MCF 10A (cell line): ENCODE data around the gene TSHB. TPM values are rescaled to one million over a fixed set of nuclear protein-coding genes. Genes with fewer than 3 reads are reported as not detected.

Experiments used
- Bru-seq: library from RNA; stranded (reverse); fragments of 400-500 nt; gene quantifications from one replicate; lab custom pipeline; 2021; lab: Mats Ljungman, UMichigan
- BruChase-seq, 2 experiments: library from RNA; stranded (reverse); fragments of 400-500 nt; gene quantifications; one replicate each; lab custom pipeline; 2021; lab: Mats Ljungman, UMichigan
- BruUV-seq: library from RNA; stranded (reverse); fragments of 400-500 nt; replicated peaks from 2 replicates; lab custom pipeline; 2021; lab: Mats Ljungman, UMichigan
- CTCF ChIA-PET: fragments of 300-600 bp; sonication (Branson Sonifier 250); formaldehyde crosslinking; extraction: SDS; loops from one replicate; lab custom pipeline; 2021; ENCODE audit warnings: antibody characterized with exemption, inconsistent platforms; lab: Yijun Ruan, JAX
- POLR2A ChIA-PET: fragments of 300-600, 350-650 bp; sonication (Branson Sonifier 250); formaldehyde crosslinking; extraction: SDS; loops from one replicate; lab custom pipeline; 2020; ENCODE audit warnings: antibody characterized with exemption, inconsistent platforms; lab: Yijun Ruan, JAX
- DNase-seq: peaks from one replicate; pipeline ENCODE4 v3.0.0-alpha.2; 2018; ENCODE audit not compliant: unreplicated experiment
- H3K27ac Mint-ChIP-seq: one replicate; pipeline ENCODE4 v1.8.0; 2022; ENCODE audit warnings: mild to moderate bottlenecking, low read depth, mixed read lengths; ENCODE audit not compliant: unreplicated experiment
- H3K27me3 Mint-ChIP-seq: one replicate; pipeline ENCODE4 v1.8.0; 2022; ENCODE audit warnings: mixed read lengths; ENCODE audit not compliant: insufficient read depth, unreplicated experiment
- H3K36me3 Mint-ChIP-seq: one replicate; pipeline ENCODE4 v1.8.0; 2022; ENCODE audit warnings: mild to moderate bottlenecking, moderate library complexity, mixed read lengths; ENCODE audit not compliant: insufficient read depth, unreplicated experiment
- H3K4me1 Mint-ChIP-seq: one replicate; pipeline ENCODE4 v1.8.0; 2022; ENCODE audit warnings: mixed read lengths; ENCODE audit not compliant: insufficient read depth, unreplicated experiment
- H3K4me3 Mint-ChIP-seq: one replicate; pipeline ENCODE4 v1.8.0; 2022; ENCODE audit warnings: mild to moderate bottlenecking, moderate library complexity, mixed read lengths; ENCODE audit not compliant: unreplicated experiment
- H3K9me3 Mint-ChIP-seq: one replicate; pipeline ENCODE4 v1.8.0; 2022; ENCODE audit warnings: mixed read lengths; ENCODE audit not compliant: unreplicated experiment
- CTCF ChIP-seq: fragments of 200-600 bp; IDR thresholded peaks from one replicate; pipeline ENCODE4 v1.8.0; 2022; ENCODE audit warnings: antibody characterized with exemption, mild to moderate bottlenecking; ENCODE audit not compliant: unreplicated experiment
- intact Hi-C: fragments of 100-400 bp; cut with micrococcal nuclease; formaldehyde crosslinking; loops from 2 replicates; pipeline ENCODE4 v1.14.1; 2022
- long read RNA-seq: library from polyadenylated mRNA; stranded (forward); transcript quantifications from one replicate; pipeline ENCODE4 v2.0.0, GENCODE V29; 2022
- total RNA-seq: library from RNA; stranded (reverse); gene quantifications from 2 replicates; pipeline ENCODE4 v1.2.3, GENCODE V29; 2022

The TSHB gene
- total RNA-seq (not detected in 2 replicates), Bru-seq, nascent RNA (not detected), BruChase-seq, experiment 1, labeled RNA remaining after a 6-hour chase (not detected), BruChase-seq, experiment 2, labeled RNA remaining after a 2-hour chase (not detected)
- long read RNA-seq, result 0 reads

- H3K36me3 Mint-ChIP-seq, result no peaks in the 10 kb centered on the region
- BruUV-seq, result no TSS peak
- no peak within 1 kb of the TSS for H3K27ac Mint-ChIP-seq
- no peaks in the 10 kb centered on the region for H3K9me3 Mint-ChIP-seq
- ChIA-PET CTCF (interaction anchor here (1.6 kb wide), 1 partner anchor 12 kb away, joined by 8 read pairs; no protein-coding TSS in a partner anchor), POLR2A (interaction anchor here (0.6 kb wide), 2 partner anchors 11 to 43 kb away, joined by 3 read pairs; no protein-coding TSS in a partner anchor)
- intact Hi-C loops, result no loop called here
- H3K4me3 Mint-ChIP-seq, result no peak within 1 kb of the TSS
- no peak for TF ChIP-seq CTCF
- DNase-seq, result no peak
- no peaks in the 10 kb centered on the region for H3K4me1 Mint-ChIP-seq
- peaks cover 40% of the 10 kb centered on the region for H3K27me3 Mint-ChIP-seq
Observed at GRCh38 chr1:115029526-115029925, at the start of gene TSHB. TSHB (plus strand) TSS chr1:115029826; CDS start chr1:115033363, 3,537 bp downstream.

GRCh38 chr1:114982251-114982650 lies 47.4 kb upstream of the TSHB start:
- POLR2A ChIA-PET, result interaction anchor here (0.7 kb wide), 1 partner anchor 20 kb away, joined by 3 read pairs; no protein-coding TSS in a partner anchor
- CTCF ChIA-PET, result interaction anchor here (0.6 to 3.2 kb wide), 9 partner anchors 18 to 614 kb away, joined by 3 to 33 read pairs (median 5); no protein-coding TSS in a partner anchor
- H3K4me1 Mint-ChIP-seq, result no peaks in the 10 kb centered on the region
- BruUV-seq, result no TSS peak
- H3K27me3 Mint-ChIP-seq, result peaks cover 36% of the 10 kb centered on the region
- H3K4me3 Mint-ChIP-seq, result no peak overlapping the region
- peaks cover 5% of the 10 kb centered on the region for H3K36me3 Mint-ChIP-seq
- peaks cover 8% of the 10 kb centered on the region for H3K9me3 Mint-ChIP-seq
- intact Hi-C loops, result no loop called here
- TF ChIP-seq CTCF, result no peak
- H3K27ac Mint-ChIP-seq, result no peak overlapping the region
- no peak for DNase-seq

- Mint-ChIP-seq H3K27me3 (peaks cover 41% of the 10 kb centered on the region), H3K4me3 (no peak overlapping the region), H3K27ac (no peak overlapping the region), H3K4me1 (no peaks in the 10 kb centered on the region), H3K9me3 (peaks cover 17% of the 10 kb centered on the region), H3K36me3 (peaks cover 5% of the 10 kb centered on the region)
- intact Hi-C loops, result no loop called here
- ChIA-PET CTCF (interaction anchor here (0.6 to 3.0 kb wide), 7 partner anchors 52 to 624 kb away, joined by 3 to 26 read pairs (median 3); no protein-coding TSS in a partner anchor), POLR2A (interaction anchor here (0.8 to 2.1 kb wide), 8 partner anchors 13 to 126 kb away, joined by 3 to 7 read pairs (median 3); partner anchors contain the start of gene TSHB)
- DNase-seq, result peak; percentile 50
- TF ChIP-seq CTCF, result no peak
- BruUV-seq, result no TSS peak
Observed at GRCh38 chr1:114986286-114986685, 43.3 kb upstream of the TSHB start.

- H3K36me3 Mint-ChIP-seq, result peaks cover 3% of the 10 kb centered on the region
- ChIA-PET POLR2A (interaction anchor here (0.7 to 2.1 kb wide), 3 partner anchors 9 to 1059 kb away, joined by 3 to 5 read pairs (median 5); no protein-coding TSS in a partner anchor), CTCF (interaction anchor here (0.7 to 3.0 kb wide), 2 partner anchors 54 to 65 kb away, joined by 3 to 26 read pairs; no protein-coding TSS in a partner anchor)
- no TSS peak for BruUV-seq
- peaks cover 23% of the 10 kb centered on the region for H3K27me3 Mint-ChIP-seq
- no peak for TF ChIP-seq CTCF
- intact Hi-C loops, result no loop called here
- no peak overlapping the region for H3K4me3 Mint-ChIP-seq
- no peak for DNase-seq
- peaks cover 10% of the 10 kb centered on the region for H3K9me3 Mint-ChIP-seq
- H3K4me1 Mint-ChIP-seq, result no peaks in the 10 kb centered on the region
- H3K27ac Mint-ChIP-seq, result no peak overlapping the region
Observed at GRCh38 chr1:114988095-114988494, 41.5 kb upstream of the TSHB start.
